NCI-H1436 treated with DMSO at 0.1 percent for 48 hours (cell line): Measurements from ENCODE around the gene ARAP1.

Source experiments
- DNase-seq: peaks from one replicate; lab custom pipeline; 2025; lab: John Stamatoyannopoulos, UW

The ARAP1 gene

GRCh38 chr11:72641522-72642042 is 110.6 kb downstream of the ARAP1 start:
- no peak for DNase-seq

- DNase-seq: no peak
Measured at GRCh38 chr11:72639502-72640375, 112.5 kb downstream of the ARAP1 start.

GRCh38 chr11:72637926-72638325 is 114.3 kb downstream of the ARAP1 start:
- DNase-seq: no peak

GRCh38 chr11:72637198-72637597 is 115.0 kb downstream of the ARAP1 start:
- no peak for DNase-seq

- no peak for DNase-seq
Measured at GRCh38 chr11:72636376-72636775, 115.8 kb downstream of the ARAP1 start.

GRCh38 chr11:72635933-72636332 is 116.3 kb downstream of the ARAP1 start:
- no peak for DNase-seq

GRCh38 chr11:72635309-72635915 is 116.8 kb downstream of the ARAP1 start:
- DNase-seq: no peak
